CD14-positive monocyte (primary cell): Measurements from ENCODE around the gene NHS. TPM values are rescaled to one million over a fixed set of nuclear protein-coding genes. Genes with fewer than 3 reads are reported as not detected.

ENCODE experiments used
- DNase-seq, 3 donors: peaks; one replicate each; pipeline ENCODE4 v3.0.0-alpha.2; 2011 to 2022
- H2AFZ ChIP-seq: 2 replicates; pipeline ENCODE4 v1.6.0; 2012; ENCODE audit warnings: mild to moderate bottlenecking, low read depth, low read length, inconsistent platforms; ENCODE audit not compliant: insufficient read depth, poor library complexity, severe bottlenecking
- H3K27ac ChIP-seq, 2 donors: 1 replicate in 1 of 2; 2 replicates in 1 of 2; pipeline ENCODE4 v1.5.1; 2012 to 2013; ENCODE audit warnings: low read length in 2 of 2, control low read depth in 1 of 2, inconsistent platforms in 1 of 2, low read depth in 1 of 2, mild to moderate bottlenecking in 1 of 2
- H3K27me3 ChIP-seq, 2 donors: one replicate each; pipeline versions ENCODE4 v1.6.0 to v1.6.1; 2011 to 2013; ENCODE audit warnings: low read length in 2 of 2; ENCODE audit not compliant: control insufficient read depth in 2 of 2, insufficient read depth in 2 of 2
- H3K36me3 ChIP-seq, 2 donors: replicated peaks in 1 of 2; 1 replicate in 1 of 2; 2 replicates in 1 of 2; pipeline versions ENCODE4 v1.5.1 to v1.6.1; 2012 to 2013; ENCODE audit warnings: low read length in 2 of 2, control low read depth in 1 of 2, inconsistent platforms in 1 of 2, mild to moderate bottlenecking in 1 of 2; ENCODE audit not compliant: insufficient read depth in 2 of 2, control insufficient read depth in 1 of 2
- H3K4me1 ChIP-seq, 2 donors: 1 replicate in 1 of 2; 2 replicates in 1 of 2; pipeline versions ENCODE4 v1.5.1 to v1.6.1; 2012 to 2013; ENCODE audit warnings: low read length in 2 of 2, control low read depth in 1 of 2, inconsistent platforms in 1 of 2, mild to moderate bottlenecking in 1 of 2, moderate library complexity in 1 of 2; ENCODE audit not compliant: insufficient read depth in 2 of 2, control insufficient read depth in 1 of 2
- H3K4me2 ChIP-seq: replicated peaks from 2 replicates; pipeline ENCODE3; 2012; ENCODE audit warnings: low read length, moderate library complexity, mild to moderate bottlenecking; ENCODE audit not compliant: poor library complexity, severe bottlenecking; ENCODE audit errors: extremely low read depth
- H3K4me3 ChIP-seq, 3 experiments: fragments of 200-600 bp in 1 of 3; sonication (generic) in 1 of 3; replicated peaks in 1 of 3; 1 replicate in 2 of 3; 2 replicates in 1 of 3; pipeline ENCODE4 v1.5.1; 2011 to 2013; ENCODE audit warnings: low read length in 3 of 3, mild to moderate bottlenecking in 3 of 3, control low read depth in 2 of 3, low read depth in 2 of 3, inconsistent platforms in 1 of 3, moderate library complexity in 1 of 3
- H3K79me2 ChIP-seq: 2 replicates; pipeline ENCODE4 v1.6.0; 2012; ENCODE audit warnings: mild to moderate bottlenecking, control low read depth, inconsistent platforms, low read length, moderate library complexity; ENCODE audit not compliant: insufficient read depth
- H3K9ac ChIP-seq: 2 replicates; pipeline ENCODE4 v1.6.0; 2017; ENCODE audit warnings: low read length, mild to moderate bottlenecking; ENCODE audit not compliant: insufficient read depth, poor library complexity, severe bottlenecking
- H3K9me3 ChIP-seq, 2 donors: replicated peaks in 1 of 2; 1 replicate in 1 of 2; 2 replicates in 1 of 2; pipeline versions ENCODE4 v1.5.1 to v1.6.1; 2012 to 2013; ENCODE audit warnings: low read length in 2 of 2, control low read depth in 1 of 2; ENCODE audit not compliant: control insufficient read depth in 1 of 2, insufficient read depth in 1 of 2
- H4K20me1 ChIP-seq: 2 replicates; pipeline ENCODE4 v1.6.0; 2012; ENCODE audit warnings: mild to moderate bottlenecking, low read length, control low read depth, moderate library complexity; ENCODE audit not compliant: insufficient read depth
- H3K27ac Mint-ChIP-seq, 7 donors: one replicate each; pipeline ENCODE4 v1.8.0; 2020; ENCODE audit warnings: mild to moderate bottlenecking in 7 of 7, mixed read lengths in 7 of 7, moderate library complexity in 6 of 7, inconsistent platforms in 2 of 7
- H3K27me3 Mint-ChIP-seq, 3 donors: one replicate each; pipeline ENCODE4 v1.8.0; 2021 to 2022; ENCODE audit warnings: low read depth in 3 of 3, mild to moderate bottlenecking in 3 of 3, mixed read lengths in 3 of 3, moderate library complexity in 3 of 3, inconsistent platforms in 1 of 3
- H3K36me3 Mint-ChIP-seq, 2 donors: one replicate each; pipeline ENCODE4 v1.8.0; 2020; ENCODE audit warnings: mixed read lengths in 2 of 2, inconsistent platforms in 1 of 2, mild to moderate bottlenecking in 1 of 2
- H3K4me1 Mint-ChIP-seq: one replicate; pipeline ENCODE4 v1.8.0; 2020; ENCODE audit warnings: mild to moderate bottlenecking, mixed read lengths
- H3K4me3 Mint-ChIP-seq, 2 donors: one replicate each; pipeline ENCODE4 v1.8.0; 2020; ENCODE audit warnings: mild to moderate bottlenecking in 2 of 2, mixed read lengths in 2 of 2, moderate library complexity in 1 of 2
- H3K9me3 Mint-ChIP-seq, 7 donors: one replicate each; pipeline ENCODE4 v1.8.0; 2020 to 2022; ENCODE audit warnings: mixed read lengths in 7 of 7, mild to moderate bottlenecking in 6 of 7, moderate library complexity in 6 of 7, inconsistent platforms in 2 of 7
- CTCF ChIP-seq: fragments of 200-600 bp; IDR thresholded peaks from one replicate; pipeline ENCODE4 v1.8.0; 2022; ENCODE audit warnings: antibody characterized with exemption, mild to moderate bottlenecking
- WGBS: methylation state at CpG from one replicate; pipeline ENCODE4 v1.1.5; 2013; ENCODE audit warnings: missing lambda C conversion rate; ENCODE audit not compliant: insufficient coverage; 5-methylcytosine and 5-hydroxymethylcytosine counted together
- intact Hi-C, 2 donors: fragments of 100-400 bp; cut with micrococcal nuclease; formaldehyde crosslinking; loops; one replicate each; pipeline versions ENCODE4 v1.15.0 to v1.15.1; 2023
- polyA plus RNA-seq, 3 donors: library from polyadenylated mRNA; depleted of rRNA in 1 of 3; unstranded in 2 of 3; stranded (reverse) in 1 of 3; fragments of 300-500 nt in 2 of 3; fragments of >200 nt in 1 of 3; fragmentation: Illumina TruSeq in 2 of 3; gene quantifications; 1 replicate in 2 of 3; 2 replicates in 1 of 3; pipeline ENCODE4 v1.2.3, GENCODE V29; 2012 to 2021

The NHS gene
- polyA plus RNA-seq, 3 donors: 0.86 to 1.8 (median 1.3) TPM

GRCh38 chrX:17579026-17579425 lies 204.0 kb downstream of the NHS start:
- TF ChIP-seq CTCF: no peak
- Mint-ChIP-seq H3K27ac (no peak overlapping the region), H3K27me3 (peaks cover 0 to 26% (median 17%) of the 10 kb centered on the region in 3 donors), H3K36me3 (peaks cover 0 to 2% of the 10 kb centered on the region in 2 donors), H3K4me1 (peaks cover 17% of the 10 kb centered on the region), H3K4me3 (no peak overlapping the region), H3K9me3 (peaks cover 0 to 2% (median 0%) of the 10 kb centered on the region in 7 donors)
- intact Hi-C loops: no loop called here
- Histone ChIP-seq H3K27ac (no peak overlapping the region), H2AFZ (no peak overlapping the region), H3K4me3 (no peak overlapping the region), H3K36me3 (no peaks in the 10 kb centered on the region), H3K4me2 (no peak overlapping the region), H3K9ac (no peak overlapping the region), H3K27me3 (peaks cover 6 to 16% of the 10 kb centered on the region in 2 donors), H3K9me3 (no peaks in the 10 kb centered on the region), H4K20me1 (no peaks in the 10 kb centered on the region), H3K4me1 (peaks cover 10 to 11% of the 10 kb centered on the region in 2 donors), H3K79me2 (no peaks in the 10 kb centered on the region)
- no peak for DNase-seq
- WGBS: no CpG with 5 or more reads among the region's 5 CpGs

GRCh38 chrX:17580539-17581152 lies 205.6 kb downstream of the NHS start:
- no peak overlapping the region for H3K4me2 ChIP-seq
- Mint-ChIP-seq H3K9me3 (peaks cover 0 to 2% (median 0%) of the 10 kb centered on the region in 7 donors), H3K4me3 (no peak overlapping the region), H3K4me1 (peaks cover 30% of the 10 kb centered on the region), H3K27ac (peak overlapping the region in 1 of 7 donors; percentile 38), H3K36me3 (no peaks in the 10 kb centered on the region), H3K27me3 (peaks cover 2 to 25% (median 14%) of the 10 kb centered on the region in 3 donors)
- peaks cover 6 to 16% of the 10 kb centered on the region in 2 donors for H3K27me3 ChIP-seq
- TF ChIP-seq CTCF: no peak
- H2AFZ ChIP-seq: no peak overlapping the region
- H3K4me3 ChIP-seq: no peak overlapping the region
- H4K20me1 ChIP-seq: no peaks in the 10 kb centered on the region
- H3K9ac ChIP-seq: no peak overlapping the region
- H3K9me3 ChIP-seq: no peaks in the 10 kb centered on the region
- WGBS: no CpG with 5 or more reads among the region's 6 CpGs
- DNase-seq: no peak
- H3K4me1 ChIP-seq: peaks cover 24 to 26% of the 10 kb centered on the region in 2 donors
- H3K79me2 ChIP-seq: no peaks in the 10 kb centered on the region
- intact Hi-C loops: loop anchor here in 1 of 2 donors (10.0 kb wide), 1 partner anchor 336 kb away; no protein-coding TSS in a partner anchor
- no peak overlapping the region for H3K27ac ChIP-seq
- H3K36me3 ChIP-seq: no peaks in the 10 kb centered on the region
